ENCODE measurements around the gene ACOT7. TPM values are rescaled to one million over a fixed set of nuclear protein-coding genes. Genes with fewer than 3 reads are reported as not detected.

The ACOT7 gene
- total and polyA plus RNA-seq, 11 donors, result 5.7 to 38.9 (median 12.6) TPM

- no peaks in the 10 kb centered on the region for H3K36me3 ChIP-seq
- TF ChIP-seq CTCF (IDR thresholded peaks at IDR 0.05), result no peak
- TF ChIP-seq POLR2A (IDR thresholded peaks at IDR 0.05), result no peak
- H3K27me3 ChIP-seq, result no peaks in the 10 kb centered on the region
- no peak for DNase-seq
- no peak overlapping the region for H3K4me3 ChIP-seq
- no peaks in the 10 kb centered on the region for H3K4me1 ChIP-seq
- ATAC-seq, result peak in 1 of 4 donors; percentile 8
- no peaks in the 10 kb centered on the region for H3K9me3 ChIP-seq
- intact Hi-C loops (cut with DNase I), result no loop called here
- 86 to 92% (median 90%) methylated on average over 18 of the region's 18 CpGs for WGBS, 4 donors
- H3K27ac ChIP-seq, result no peak overlapping the region
These were observed 80.0 kb downstream of the ACOT7 start for GRCh38 chr1:6313393-6314200.

- H3K4me3 ChIP-seq, result no peak overlapping the region
- no peaks in the 10 kb centered on the region for H3K9me3 ChIP-seq
- H3K36me3 ChIP-seq, result no peaks in the 10 kb centered on the region
- ATAC-seq (no peak), DNase-seq (no peak)
- intact Hi-C loops (cut with DNase I), result no loop called here
- no peak for TF ChIP-seq POLR2A (IDR thresholded peaks at IDR 0.05)
- no peak for TF ChIP-seq CTCF (IDR thresholded peaks at IDR 0.05)
- H3K4me1 ChIP-seq, result no peaks in the 10 kb centered on the region
- no peaks in the 10 kb centered on the region for H3K27me3 ChIP-seq
- no peak overlapping the region for H3K27ac ChIP-seq
- 93 to 95% (median 95%) methylated on average over 9 of the region's 9 CpGs for WGBS, 4 donors
These were observed 83.3 kb downstream of the ACOT7 start for GRCh38 chr1:6310116-6310848.

- intact Hi-C loops (cut with DNase I), result no loop called here
- 82 to 91% (median 85%) methylated on average over 7 of the region's 7 CpGs for WGBS, 4 donors
These were observed 84.0 kb downstream of the ACOT7 start for GRCh38 chr1:6309564-6309963.

More at GRCh38 chr1:6309564-6309963, 84.0 kb downstream of the ACOT7 start:
- no peaks in the 10 kb centered on the region for H3K27me3 ChIP-seq
- no peaks in the 10 kb centered on the region for H3K9me3 ChIP-seq
- no peaks in the 10 kb centered on the region for H3K4me1 ChIP-seq
- no peaks in the 10 kb centered on the region for H3K36me3 ChIP-seq
- ATAC-seq, result no peak
- TF ChIP-seq CTCF (IDR thresholded peaks at IDR 0.05) (no peak), POLR2A (IDR thresholded peaks at IDR 0.05) (no peak)
- DNase-seq, result no peak
- H3K4me3 ChIP-seq, result no peak overlapping the region
- no peak overlapping the region for H3K27ac ChIP-seq
